Thymus (tissue), 11 donors: Measurements from ENCODE around the gene FILIP1L. TPM values are rescaled to one million over a fixed set of nuclear protein-coding genes. Genes with fewer than 3 reads are reported as not detected.

Experiments used
- DNase-seq, 9 donors: peaks; one replicate each; pipeline ENCODE4 v3.0.0-alpha.2; 2013; ENCODE audit warnings: low spot score in 9 of 9, low read depth in 6 of 9, missing footprints in 1 of 9
- H3K27ac ChIP-seq, 2 donors: one replicate each; pipeline ENCODE4 v1.5.1; 2013; ENCODE audit warnings: control low read depth in 1 of 2, low read depth in 1 of 2, low read length in 1 of 2, mild to moderate bottlenecking in 1 of 2, moderate library complexity in 1 of 2
- H3K27me3 ChIP-seq, 2 donors: one replicate each; pipeline ENCODE4 v1.5.1; 2013; ENCODE audit warnings: low read length in 1 of 2; ENCODE audit not compliant: control insufficient read depth in 2 of 2, insufficient read depth in 1 of 2
- H3K36me3 ChIP-seq, 2 donors: one replicate each; pipeline ENCODE4 v1.5.1; 2013; ENCODE audit warnings: low read length in 1 of 2, mild to moderate bottlenecking in 1 of 2, moderate library complexity in 1 of 2; ENCODE audit not compliant: control insufficient read depth in 2 of 2, insufficient read depth in 2 of 2
- H3K4me1 ChIP-seq, 2 donors: one replicate each; pipeline ENCODE4 v1.5.1; 2013; ENCODE audit warnings: low read length in 2 of 2; ENCODE audit not compliant: control insufficient read depth in 2 of 2, insufficient read depth in 2 of 2
- H3K4me3 ChIP-seq, 2 donors: one replicate each; pipeline ENCODE4 v1.5.1; 2013; ENCODE audit warnings: low read length in 2 of 2, control low read depth in 1 of 2, mild to moderate bottlenecking in 1 of 2
- H3K9me3 ChIP-seq, 2 donors: one replicate each; pipeline ENCODE4 v1.5.1; 2013; ENCODE audit warnings: low read length in 1 of 2, mild to moderate bottlenecking in 1 of 2; ENCODE audit not compliant: control insufficient read depth in 2 of 2, insufficient read depth in 1 of 2
- WGBS: extraction: QIAGEN DNeasy Blood & Tissue Kit; methylation state at CpG from one replicate; pipeline ENCODE4 v1.1.7; 2013; 5-methylcytosine and 5-hydroxymethylcytosine counted together
- polyA plus RNA-seq: library from polyadenylated mRNA; stranded (reverse); fragments of 200-250 nt; gene quantifications from one replicate; pipeline ENCODE4 v1.2.3, GENCODE V29; 2013
- total RNA-seq: library from RNA; stranded (reverse); fragments of 120-200 nt; gene quantifications from one replicate; pipeline ENCODE4 v1.2.4, GENCODE V29; 2013
- donor health status: healthy.

The FILIP1L gene
- total and polyA plus RNA-seq, 2 donors = 6.6 to 15.5 TPM

DNA sequence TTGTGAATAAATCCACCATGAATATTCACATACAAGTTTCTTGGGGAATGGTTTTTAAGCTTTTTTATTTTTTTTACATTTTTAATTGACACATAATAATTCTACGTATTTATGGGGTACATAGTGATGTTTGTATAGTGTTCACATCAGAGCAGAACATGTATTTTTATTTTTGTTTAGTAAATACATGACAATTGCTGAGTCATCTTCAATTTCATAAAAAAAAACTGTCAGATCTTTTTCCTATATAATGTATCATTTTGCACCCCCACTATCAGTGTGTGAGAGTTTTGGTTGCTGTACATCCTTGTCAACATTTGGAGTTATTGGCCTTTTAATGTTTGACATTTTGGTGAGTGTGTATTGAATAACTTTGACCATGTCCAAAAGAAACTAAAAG lies 39.9 kb upstream of the FILIP1L start:
- H3K36me3 ChIP-seq = peaks cover 0 to 5% of the 10 kb centered on the region in 2 donors
- H3K27me3 ChIP-seq = no peaks in the 10 kb centered on the region
- no peaks in the 10 kb centered on the region for H3K4me1 ChIP-seq
- H3K27ac ChIP-seq = no peak overlapping the region
- WGBS = 99% methylated on average over 1 of the region's 1 CpG
- no peak for DNase-seq
- peaks cover 1 to 7% of the 10 kb centered on the region in 2 donors for H3K9me3 ChIP-seq
- H3K4me3 ChIP-seq = no peak overlapping the region

DNA sequence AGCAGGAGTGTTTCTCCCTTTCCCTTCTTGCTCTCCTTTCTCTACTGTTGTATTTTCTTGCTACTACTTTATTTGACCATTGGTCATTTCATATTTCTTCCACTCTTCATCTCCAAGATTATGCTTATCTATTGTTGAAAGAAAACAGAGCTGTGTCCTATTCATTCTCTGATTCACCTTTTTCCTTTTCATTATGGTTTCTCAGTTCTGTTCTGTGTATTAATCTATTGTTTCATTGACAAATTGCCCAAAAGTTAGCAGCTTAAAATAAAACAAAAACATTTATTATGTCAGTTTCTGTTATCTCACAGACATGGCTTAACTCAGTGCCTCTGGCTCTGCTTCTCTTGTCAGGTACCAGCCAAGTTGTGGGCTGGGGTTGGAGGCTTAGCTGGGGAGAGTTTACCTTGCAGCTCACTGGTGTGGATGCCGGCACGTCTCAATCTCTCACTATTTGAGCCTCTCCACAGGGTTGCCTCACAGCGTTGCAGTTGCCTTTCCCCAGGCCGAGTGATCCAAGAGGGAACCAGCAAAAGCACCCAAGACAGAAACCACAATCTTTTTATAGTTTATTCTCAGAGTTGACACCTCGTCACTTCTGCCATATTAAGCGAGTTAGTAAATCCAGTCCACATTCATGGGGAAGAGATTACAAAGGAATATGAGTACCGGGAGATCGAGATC lies 36.9 kb upstream of the FILIP1L start:
- no peaks in the 10 kb centered on the region for H3K27me3 ChIP-seq
- H3K4me3 ChIP-seq = no peak overlapping the region
- 84% methylated on average over 8 of the region's 8 CpGs for WGBS
- peaks cover 0 to 5% of the 10 kb centered on the region in 2 donors for H3K36me3 ChIP-seq
- no peak for DNase-seq
- no peaks in the 10 kb centered on the region for H3K4me1 ChIP-seq
- H3K27ac ChIP-seq = no peak overlapping the region
- peaks cover 1 to 3% of the 10 kb centered on the region in 2 donors for H3K9me3 ChIP-seq

DNA sequence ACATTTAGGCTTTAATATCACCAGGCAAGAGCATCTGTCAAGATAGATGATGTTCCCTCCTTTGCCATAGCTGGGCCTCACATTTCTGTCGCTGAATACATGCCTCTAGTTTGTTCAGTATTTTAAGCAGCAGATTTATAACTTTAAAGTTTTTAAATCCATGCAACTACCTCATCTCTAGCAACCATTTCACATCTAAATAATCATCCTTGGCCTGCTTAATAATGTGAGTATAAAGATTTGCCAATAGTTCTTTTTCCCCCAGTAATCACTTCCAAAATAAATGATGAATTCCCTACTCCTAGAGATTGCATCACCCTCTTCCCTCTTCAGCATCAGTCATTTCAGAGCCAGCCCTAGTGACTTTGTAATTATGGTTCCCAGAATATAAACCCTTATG lies 36.2 kb upstream of the FILIP1L start:
- 94% methylated on average over 1 of the region's 1 CpG for WGBS

GRCh38 chr3:100149713-100150415 lies 35.6 kb upstream of the FILIP1L start:
- H3K36me3 ChIP-seq = peaks cover 0 to 5% of the 10 kb centered on the region in 2 donors
- 96% methylated on average over 6 of the region's 6 CpGs for WGBS
- H3K4me1 ChIP-seq = no peaks in the 10 kb centered on the region
- no peak overlapping the region for H3K27ac ChIP-seq
- DNase-seq = no peak
- no peaks in the 10 kb centered on the region for H3K27me3 ChIP-seq
- no peak overlapping the region for H3K4me3 ChIP-seq
- no peaks in the 10 kb centered on the region for H3K9me3 ChIP-seq

More for the DNA sequence above, 36.2 kb upstream of the FILIP1L start:
- no peak overlapping the region for H3K27ac ChIP-seq
- no peaks in the 10 kb centered on the region for H3K9me3 ChIP-seq
- H3K27me3 ChIP-seq = no peaks in the 10 kb centered on the region
- H3K36me3 ChIP-seq = peaks cover 0 to 5% of the 10 kb centered on the region in 2 donors
- no peak for DNase-seq
- H3K4me3 ChIP-seq = no peak overlapping the region
- no peaks in the 10 kb centered on the region for H3K4me1 ChIP-seq

DNA sequence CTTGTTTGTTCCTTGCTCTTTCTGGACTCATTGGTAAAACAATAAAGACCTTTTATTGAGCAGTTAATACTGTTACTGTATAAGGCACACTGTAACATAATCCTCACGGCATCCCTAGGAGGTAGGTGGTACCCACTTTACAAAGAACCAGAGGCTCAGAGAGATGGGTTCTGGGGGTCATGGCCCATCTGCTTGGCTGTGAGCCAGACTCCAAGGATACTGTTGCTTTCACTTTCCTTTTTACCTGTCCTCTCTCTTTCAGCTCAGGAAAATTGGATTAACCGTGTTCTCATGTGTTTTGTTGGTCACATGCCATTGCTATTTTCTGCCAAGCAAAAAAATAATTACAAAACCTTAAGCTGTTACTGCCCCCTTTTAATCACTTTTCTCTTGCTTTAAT lies 34.8 kb upstream of the FILIP1L start:
- peaks cover 0 to 5% of the 10 kb centered on the region in 2 donors for H3K36me3 ChIP-seq
- DNase-seq = no peak
- WGBS = 88% methylated on average over 2 of the region's 2 CpGs

DNA sequence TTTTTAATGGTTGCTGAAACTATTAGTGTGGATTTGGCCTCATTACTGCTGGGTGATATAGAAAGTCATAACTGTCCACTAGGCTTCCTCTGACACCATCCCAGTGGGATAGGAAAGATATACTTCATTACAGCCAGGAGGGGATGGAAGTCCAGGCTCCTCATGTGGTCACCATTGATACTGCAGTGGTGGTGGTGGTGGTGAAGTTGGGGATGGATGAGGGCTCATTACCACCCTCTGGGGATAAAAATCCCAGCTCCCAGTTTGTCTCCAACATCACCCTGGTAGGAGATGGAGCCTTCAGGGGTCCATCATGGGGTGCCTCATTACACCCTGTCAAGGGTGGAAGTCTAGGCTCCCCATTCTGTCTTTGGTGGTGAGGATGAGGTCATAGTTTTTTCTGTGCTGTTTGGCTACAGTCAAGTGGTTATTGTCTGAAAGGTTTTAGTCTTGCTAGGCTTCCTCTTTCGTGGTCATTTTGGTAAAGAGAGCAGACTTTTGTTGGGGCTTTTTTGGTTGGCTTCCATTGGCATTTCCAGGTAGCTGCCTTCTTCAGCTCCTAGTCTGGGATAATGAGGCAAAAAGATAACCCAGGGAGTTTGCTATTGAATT lies 30.1 kb upstream of the FILIP1L start:
- 96% methylated on average over 1 of the region's 1 CpG for WGBS
- Histone ChIP-seq H3K9me3 (no peaks in the 10 kb centered on the region), H3K4me3 (no peak overlapping the region), H3K27ac (no peak overlapping the region), H3K4me1 (no peaks in the 10 kb centered on the region), H3K27me3 (no peaks in the 10 kb centered on the region), H3K36me3 (no peaks in the 10 kb centered on the region)
- DNase-seq = no peak

More for the DNA sequence above, 34.8 kb upstream of the FILIP1L start:
- Histone ChIP-seq H3K27ac (no peak overlapping the region), H3K9me3 (no peaks in the 10 kb centered on the region), H3K4me1 (no peaks in the 10 kb centered on the region), H3K27me3 (no peaks in the 10 kb centered on the region), H3K4me3 (no peak overlapping the region)

DNA sequence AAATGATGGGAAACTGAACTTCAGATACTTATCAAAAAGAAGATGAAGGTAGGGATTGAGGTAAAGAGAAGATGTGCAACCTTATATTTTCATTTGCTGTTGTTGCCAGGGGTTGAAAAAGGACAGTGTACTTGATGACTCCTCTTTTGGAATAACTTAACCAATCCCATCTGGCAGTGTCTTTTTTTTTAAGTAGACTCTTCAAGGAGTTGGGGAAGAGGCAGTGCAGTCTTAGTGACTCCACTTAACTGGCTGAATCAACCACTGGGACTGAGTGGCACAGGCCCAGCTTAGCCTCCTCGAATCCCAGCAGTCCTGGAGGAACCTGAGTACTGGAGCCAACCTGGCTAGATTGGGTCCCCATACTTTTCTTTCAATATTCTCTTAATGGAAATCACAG lies 27.3 kb upstream of the FILIP1L start:
- Histone ChIP-seq H3K9me3 (no peaks in the 10 kb centered on the region), H3K27me3 (no peaks in the 10 kb centered on the region), H3K27ac (no peak overlapping the region), H3K4me1 (no peaks in the 10 kb centered on the region), H3K4me3 (no peak overlapping the region), H3K36me3 (no peaks in the 10 kb centered on the region)
- DNase-seq = no peak
- 93% methylated on average over 1 of the region's 1 CpG for WGBS

GRCh38 chr3:100140976-100141375 lies 26.7 kb upstream of the FILIP1L start:
- 98% methylated on average over 1 of the region's 1 CpG for WGBS

GRCh38 chr3:100136921-100137320 lies 22.6 kb upstream of the FILIP1L start:
- H3K4me1 ChIP-seq = no peaks in the 10 kb centered on the region
- no peaks in the 10 kb centered on the region for H3K9me3 ChIP-seq
- no peaks in the 10 kb centered on the region for H3K27me3 ChIP-seq
- no peaks in the 10 kb centered on the region for H3K36me3 ChIP-seq
- 93% methylated on average over 1 of the region's 1 CpG for WGBS
- H3K4me3 ChIP-seq = no peak overlapping the region
- H3K27ac ChIP-seq = no peak overlapping the region
- DNase-seq = no peak

More at GRCh38 chr3:100140976-100141375, 26.7 kb upstream of the FILIP1L start:
- Histone ChIP-seq H3K4me3 (no peak overlapping the region), H3K4me1 (no peaks in the 10 kb centered on the region), H3K36me3 (no peaks in the 10 kb centered on the region), H3K27me3 (no peaks in the 10 kb centered on the region), H3K9me3 (no peaks in the 10 kb centered on the region), H3K27ac (no peak overlapping the region)
- DNase-seq = no peak
